NCI-H146 treated with DMSO at 0.1 percent for 48 hours (cell line): Measurements from ENCODE around the gene SMURF2.
"Not testable (repeated sequence)": the region's sequence is repeated elsewhere in the genome, so short reads cannot be mapped to it uniquely, and the experiment has no call there.

ENCODE experiments used
- DNase-seq: peaks from one replicate; lab custom pipeline; 2025; ENCODE audit not compliant: unreplicated experiment; lab: John Stamatoyannopoulos, UW

The SMURF2 gene

DNA sequence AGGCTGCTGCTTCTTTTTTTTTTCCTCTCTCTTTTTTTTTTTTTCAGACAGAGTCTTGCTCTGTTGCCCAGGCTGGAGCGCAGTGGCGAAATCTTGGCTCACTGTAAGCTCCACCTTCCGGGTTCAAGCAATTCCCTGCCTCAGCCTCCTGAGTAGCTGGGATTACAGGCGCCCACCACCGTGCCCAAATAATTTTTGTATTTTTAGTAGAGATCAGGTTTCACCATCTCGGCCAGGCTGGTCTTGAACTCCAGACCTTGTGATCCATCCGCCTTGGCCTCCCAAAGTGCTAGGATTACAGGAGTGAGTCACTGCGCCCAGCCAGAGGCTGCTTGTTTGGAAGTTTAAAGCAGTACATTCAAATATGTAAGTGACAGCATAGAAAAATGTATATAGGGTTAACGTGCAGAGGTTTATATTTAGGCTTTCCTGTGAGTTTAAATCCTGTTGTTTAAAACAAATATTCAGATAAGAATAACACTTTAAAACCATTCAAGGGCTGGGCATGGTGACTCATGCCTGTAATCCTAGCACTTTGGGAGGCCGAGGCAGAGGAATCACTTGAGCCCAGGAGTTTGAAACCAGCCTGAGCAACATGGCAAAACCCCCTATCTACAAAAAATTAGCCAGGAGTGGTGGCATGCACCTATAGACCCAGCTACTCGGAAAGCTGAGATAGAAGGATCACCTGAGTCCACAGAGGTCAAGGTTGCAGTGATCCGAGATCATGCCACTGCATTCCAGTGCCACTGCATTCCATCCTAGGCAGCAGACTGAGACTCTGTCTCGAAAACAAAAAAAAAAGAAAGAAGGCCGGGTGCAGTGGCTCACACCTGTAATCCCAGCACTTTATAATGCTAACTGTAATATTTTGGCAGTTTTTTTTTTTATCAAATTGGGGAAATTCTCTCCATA is 6.0 kb upstream of the SMURF2 start:
- not testable (repeated sequence) for DNase-seq

DNA sequence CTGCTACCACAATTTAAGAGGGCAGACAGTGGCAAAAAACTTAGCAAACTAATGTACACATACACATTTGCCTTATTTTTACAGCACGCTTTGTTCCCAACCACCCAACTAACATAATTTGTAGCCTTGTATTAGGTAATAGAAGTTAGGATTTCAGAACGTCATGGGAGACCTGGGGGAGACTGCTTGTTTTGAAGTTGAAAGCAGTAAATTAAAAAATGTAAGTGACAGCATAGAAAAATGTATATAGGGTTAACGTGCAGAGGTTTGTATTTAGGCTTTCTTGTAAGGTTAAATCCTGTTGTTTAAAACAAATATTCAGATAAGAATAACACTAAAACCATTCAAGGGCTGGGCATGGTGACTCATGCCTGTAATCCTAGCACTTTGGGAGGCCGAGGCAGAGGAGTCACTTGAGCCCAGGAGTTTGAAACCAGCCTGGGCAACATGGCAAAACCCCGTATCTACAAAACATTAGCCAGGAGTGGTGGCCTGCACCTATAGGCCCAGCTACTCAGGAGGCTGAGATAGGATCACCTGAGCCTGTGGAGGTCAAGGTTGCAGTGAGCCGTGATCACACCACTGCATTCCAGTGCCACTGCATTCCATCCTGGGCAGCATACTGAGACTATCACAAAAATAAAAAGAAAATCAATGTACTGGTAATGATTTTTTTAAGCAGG is 2.3 kb upstream of the SMURF2 start:
- DNase-seq: not testable (repeated sequence)

DNA sequence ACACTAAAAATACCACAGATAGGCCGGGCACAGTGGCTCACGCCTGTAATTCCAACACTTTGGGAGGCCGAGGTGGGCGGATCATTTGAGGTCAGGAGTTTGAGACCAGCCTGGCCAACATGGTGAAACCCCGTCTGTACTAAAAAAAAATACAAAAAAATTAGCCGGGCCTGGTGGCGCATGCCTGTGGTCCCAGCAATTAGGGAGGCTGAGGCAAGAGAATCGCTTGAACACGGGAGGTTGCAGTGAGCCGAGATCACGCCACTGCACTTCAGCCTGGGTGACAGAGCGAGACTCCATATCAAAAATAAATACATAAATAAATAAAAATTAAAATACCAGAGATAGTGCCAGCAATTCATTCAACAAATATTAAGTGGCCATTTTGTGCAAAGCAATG is 1.7 kb upstream of the SMURF2 start:
- not testable (repeated sequence) for DNase-seq

GRCh38 chr17:64662774-64663367 is 764 bp upstream of the SMURF2 start:
- peak; percentile 9 for DNase-seq

DNA sequence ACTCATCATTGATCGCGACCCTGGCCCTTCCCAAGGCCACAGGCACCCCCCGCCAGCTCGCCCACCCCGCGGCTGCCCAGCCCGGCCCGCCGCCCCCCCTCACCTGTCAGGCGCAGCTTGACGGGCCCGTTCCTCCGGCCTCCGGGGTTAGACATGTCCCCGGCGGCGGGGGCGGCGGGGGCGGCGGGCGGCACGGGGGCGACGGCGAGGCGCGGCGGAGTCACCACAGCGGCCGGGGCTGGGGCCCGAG is 456 bp downstream of the SMURF2 start:
- no peak for DNase-seq

GRCh38 chr17:64660978-64661725 is 955 bp downstream of the SMURF2 start:
- peak; percentile 12 for DNase-seq

DNA sequence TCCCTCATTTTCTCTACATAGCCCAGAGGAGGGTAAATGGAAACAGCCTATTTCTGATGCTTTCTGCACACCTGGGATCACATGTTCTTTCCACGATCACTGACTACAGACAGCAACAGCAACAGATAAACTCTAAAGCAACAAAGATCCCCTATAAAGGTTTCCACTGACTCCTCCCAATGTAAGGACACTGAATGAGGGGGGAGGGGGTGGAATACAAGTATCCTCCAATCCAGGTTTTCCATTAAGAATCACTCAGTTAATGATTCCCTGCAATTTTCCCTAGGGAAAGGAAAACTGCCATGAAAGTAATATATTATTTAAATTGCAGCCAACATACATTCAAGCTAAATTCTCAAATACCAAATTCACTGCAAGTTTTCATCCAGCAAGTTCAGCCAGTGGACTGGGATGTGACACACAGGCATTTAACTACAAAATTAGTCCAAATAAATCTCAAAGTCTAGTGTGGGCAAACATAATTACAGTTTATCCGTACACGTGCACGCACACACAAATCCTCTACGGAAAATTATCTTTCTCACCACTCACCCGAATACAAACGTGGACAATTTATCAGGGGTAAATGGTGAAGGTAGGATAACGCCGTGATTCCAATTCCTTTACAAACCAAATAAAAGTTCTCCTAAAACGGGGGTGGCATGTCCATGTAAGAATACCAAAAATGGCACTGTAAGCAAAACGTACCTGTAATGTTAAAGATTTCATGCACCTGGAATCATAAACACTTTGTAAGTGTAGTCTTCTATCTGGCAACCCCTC is 1.7 kb downstream of the SMURF2 start:
- not testable (repeated sequence) for DNase-seq

DNA sequence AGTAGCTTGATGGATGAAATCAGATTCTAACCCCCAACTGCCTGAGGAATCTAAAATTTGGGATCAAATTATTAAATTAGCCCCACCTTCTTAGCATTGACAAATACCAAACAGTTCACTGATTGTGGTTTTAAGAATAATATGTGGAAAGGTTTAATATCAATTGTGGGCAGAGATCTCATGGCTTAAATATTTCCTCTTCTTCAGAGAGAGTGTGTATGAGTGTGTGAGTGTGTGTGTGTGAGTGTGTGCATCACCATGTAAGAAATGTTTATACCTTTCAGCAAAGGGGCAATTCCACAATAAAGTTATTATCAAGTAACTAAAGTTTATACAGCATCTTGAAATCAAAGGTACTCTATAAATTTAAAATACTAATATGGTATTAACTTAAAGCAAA is 3.2 kb downstream of the SMURF2 start:
- no peak for DNase-seq

DNA sequence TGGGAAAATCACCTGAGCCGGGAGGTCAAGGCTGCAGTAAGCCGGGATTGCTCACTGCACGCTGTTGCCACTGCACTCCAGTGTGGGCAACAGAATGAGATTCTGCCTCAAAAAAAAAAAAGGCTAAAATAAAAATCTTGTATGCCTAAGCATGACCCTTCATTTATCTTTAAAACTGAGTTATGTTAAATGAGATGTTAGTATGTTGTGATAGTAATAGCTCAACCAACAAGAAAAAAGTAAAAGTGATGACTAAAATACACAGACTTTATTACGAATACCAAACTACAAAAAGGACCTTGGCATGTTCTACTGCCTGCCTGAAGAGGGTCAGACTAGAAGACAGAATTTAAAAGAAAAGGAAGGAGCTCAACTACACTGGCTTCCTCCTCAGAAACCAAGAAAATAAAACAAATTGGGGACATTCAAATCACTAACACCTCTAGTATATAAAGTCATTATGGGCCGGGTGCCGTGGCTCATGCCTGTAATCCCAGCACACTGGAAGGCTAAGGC is 4.4 kb downstream of the SMURF2 start:
- no peak for DNase-seq

DNA sequence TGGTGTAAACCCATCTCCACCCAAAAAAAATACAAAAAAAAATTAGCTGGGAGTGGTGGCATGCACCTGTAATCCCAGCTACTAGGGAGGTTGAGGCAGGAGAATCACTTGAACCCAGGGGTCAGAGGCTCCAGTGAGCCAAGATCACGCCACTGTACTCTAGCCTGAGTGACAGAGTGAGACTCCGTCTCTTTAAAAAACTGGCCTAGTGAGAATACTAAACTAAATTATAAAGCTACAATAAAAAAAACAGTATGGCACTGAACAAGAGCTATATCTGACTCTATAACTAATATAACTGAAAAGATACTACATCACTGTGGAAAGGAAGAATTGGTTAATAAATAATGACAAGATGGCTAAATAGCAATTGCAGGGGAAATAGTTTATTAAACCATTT is 6.4 kb downstream of the SMURF2 start:
- DNase-seq: no peak

DNA sequence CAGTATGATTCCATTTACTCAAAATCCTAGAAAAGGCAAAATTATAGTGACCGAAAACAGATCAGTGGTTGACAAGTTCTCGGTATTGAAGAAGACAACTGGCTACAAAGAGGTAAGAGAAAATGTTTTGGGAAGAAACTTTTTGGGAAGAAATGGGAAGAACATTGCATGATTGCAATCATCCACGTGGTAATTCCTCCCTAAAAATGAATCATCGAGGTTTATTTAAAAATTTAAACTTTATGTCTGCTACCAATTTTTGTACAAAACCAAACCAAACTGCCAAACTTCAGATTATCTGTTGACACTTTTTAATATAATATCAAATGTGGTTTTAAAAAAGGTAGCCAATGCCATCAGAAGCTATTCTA is 8.1 kb downstream of the SMURF2 start:
- DNase-seq: no peak

DNA sequence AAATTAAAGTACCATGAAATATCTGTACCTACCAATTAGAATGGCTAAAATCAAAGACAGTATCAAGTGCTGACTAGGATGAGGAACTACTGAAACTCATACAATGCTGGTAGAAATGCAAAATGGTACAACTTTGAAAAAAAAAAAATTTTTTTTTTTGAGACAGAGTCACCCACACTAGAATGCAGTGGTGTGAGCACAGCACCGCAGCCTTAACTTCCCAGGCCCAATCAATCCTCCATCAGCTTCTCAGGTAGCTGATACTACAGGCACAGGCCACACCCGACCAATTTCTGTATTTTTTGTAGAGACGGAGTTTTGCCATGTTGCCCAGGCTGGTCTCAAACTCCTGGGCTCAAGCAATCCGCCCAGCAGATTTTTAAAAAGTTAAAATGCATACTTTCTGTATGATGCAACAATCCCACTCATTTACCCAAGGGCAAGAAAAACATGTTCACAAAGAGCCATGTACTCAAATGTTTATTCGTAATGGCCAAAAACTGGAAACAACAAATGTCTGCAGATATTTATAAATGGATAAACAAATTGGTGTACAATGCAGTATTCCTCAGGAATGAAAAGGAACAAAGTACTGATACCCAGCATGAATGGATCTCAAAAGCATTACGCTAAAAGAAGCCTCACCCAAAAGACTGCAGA is 8.7 kb downstream of the SMURF2 start:
- DNase-seq: no peak

- no peak for DNase-seq
These were observed 10.2 kb downstream of the SMURF2 start for GRCh38 chr17:64651889-64652288.

- DNase-seq: no peak
These were observed 13.9 kb downstream of the SMURF2 start for GRCh38 chr17:64648234-64648633.

- no peak for DNase-seq
These were observed 14.3 kb downstream of the SMURF2 start for GRCh38 chr17:64647817-64648216.

DNA sequence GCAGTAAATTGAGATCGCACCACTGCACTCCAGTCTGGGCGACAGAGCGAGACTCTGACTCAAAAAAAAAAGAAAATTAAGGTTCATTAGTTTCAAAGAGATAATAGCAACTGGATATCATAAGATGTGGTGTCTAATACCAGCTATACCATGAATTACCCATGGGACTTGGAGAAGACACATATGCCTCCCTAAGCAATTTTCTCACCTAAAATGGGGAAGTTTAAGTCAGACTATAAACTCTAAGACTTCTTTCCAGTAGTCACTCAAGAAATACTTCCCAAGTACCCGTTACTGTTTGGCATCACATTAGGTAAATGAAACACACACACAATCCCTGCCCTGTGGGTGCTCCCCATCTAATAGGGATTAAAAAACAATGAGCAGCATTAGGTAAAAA is 22.6 kb downstream of the SMURF2 start:
- no peak for DNase-seq

DNA sequence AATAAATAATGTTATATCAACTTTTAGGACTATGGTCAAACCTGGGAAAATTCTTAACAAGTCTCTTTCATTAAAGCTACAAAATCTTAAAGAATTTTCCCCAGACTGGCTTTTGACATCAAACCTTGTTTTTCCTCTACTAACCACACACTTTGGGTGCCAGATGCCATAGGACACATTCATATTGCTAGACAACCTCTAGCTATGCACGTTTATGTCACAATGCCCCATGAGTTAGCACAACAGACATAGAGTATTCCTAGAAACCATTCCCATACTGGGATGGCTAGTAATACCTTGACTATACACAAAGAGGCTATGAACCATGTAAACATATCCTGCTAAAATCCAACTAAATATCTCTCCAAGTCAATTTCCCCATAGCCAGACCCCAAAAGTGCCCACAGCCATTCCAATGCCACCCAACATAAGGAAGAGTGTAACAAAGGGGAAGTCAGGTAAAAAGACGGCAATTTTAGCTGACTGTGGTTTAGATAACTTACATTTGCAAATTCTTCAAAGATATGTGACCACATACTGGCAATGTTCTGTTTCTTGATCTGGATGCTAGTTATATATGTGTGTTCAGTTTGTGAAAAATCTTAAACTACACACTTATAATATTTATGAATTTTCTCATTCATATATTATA is 23.4 kb downstream of the SMURF2 start:
- DNase-seq: no peak

DNA sequence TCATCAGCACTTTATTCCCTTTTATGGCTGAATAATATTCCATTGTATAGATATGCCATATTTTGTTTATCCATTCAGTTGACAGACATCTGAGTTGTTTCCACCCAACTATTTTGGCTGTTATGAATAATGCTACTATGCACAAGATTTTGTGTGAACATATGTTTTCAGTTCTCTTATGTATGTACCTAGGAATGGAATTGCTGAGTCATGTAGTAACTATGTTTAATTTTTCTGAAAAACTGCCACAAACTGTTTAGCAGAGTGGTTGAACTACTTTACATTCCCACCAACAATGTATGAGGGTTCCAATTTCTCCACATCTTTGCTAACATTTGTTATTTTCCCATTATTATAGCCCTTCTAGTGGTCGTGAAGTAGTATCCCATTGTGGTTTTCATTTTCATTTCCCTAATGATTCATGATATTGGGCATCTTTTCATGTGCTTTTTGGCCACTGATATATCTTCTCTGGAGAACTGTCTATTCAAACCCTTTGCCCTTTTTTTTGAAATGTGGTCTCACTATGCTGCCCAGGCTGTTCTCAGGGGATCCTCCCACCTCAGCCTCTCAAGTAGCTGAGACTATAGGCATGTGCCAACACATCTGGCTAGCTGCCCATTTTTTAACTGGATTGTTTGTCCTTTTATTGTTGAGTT is 26.3 kb downstream of the SMURF2 start:
- no peak for DNase-seq

GRCh38 chr17:64634218-64634617 is 27.9 kb downstream of the SMURF2 start:
- no peak for DNase-seq
